ENCODE results near the gene IHH. TPM values are rescaled to one million over a fixed set of nuclear protein-coding genes. Genes with fewer than 3 reads are reported as not detected.

The IHH gene
- polyA plus RNA-seq, 1 experiment, result not detected

DNA sequence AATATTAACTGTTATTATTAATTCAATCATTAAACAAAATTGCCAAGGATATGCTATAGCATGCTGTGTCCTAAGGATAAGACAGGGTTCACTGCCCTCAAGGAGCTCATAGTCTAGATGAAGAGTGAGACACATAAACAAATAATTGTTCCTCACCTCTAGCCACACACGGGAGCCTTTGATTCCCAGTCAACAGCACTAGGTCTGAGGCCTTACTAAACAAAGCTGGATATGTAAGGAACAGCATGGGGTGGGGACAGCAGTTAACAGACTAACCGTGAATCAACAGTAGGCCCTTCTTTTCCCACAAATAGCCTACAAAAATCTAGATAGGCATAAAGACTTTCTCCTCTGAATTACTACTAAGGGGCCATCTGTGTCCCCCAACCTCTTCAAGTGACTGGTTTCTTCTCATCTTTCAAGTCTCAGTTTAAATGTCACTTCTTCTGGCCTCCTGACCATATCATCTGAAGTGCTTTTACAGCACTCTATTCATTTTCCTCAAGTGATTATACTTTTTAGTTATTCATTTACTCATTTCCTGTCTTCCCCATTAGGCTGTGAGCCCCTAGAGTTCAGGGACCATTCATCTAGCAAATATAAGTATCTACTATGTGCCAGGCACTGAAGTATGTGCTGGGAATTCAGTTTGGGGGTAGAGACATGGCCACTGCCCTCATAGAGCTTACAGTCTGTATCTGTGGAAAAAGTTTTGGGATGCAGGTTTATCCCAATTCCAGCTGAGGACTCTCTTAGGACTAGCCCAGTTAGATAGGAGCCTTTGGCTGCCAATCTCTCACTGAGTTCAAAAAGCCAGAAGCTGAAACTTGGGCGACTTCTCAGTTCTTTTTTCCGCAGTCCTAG lies 29.9 kb upstream of the IHH start:
- H3K27ac ChIP-seq (ENCODE audit: low read depth, low read length), result no peak overlapping the region
- no peaks in the 10 kb centered on the region; the same call in 1 of the 2 replicates for H3K9me3 ChIP-seq (ENCODE audit: control insufficient read depth, insufficient read depth, low read length)
- TF ChIP-seq CTCF (IDR thresholded peaks at IDR 0.05; ENCODE audit: low read depth, low read length), result no peak
- no peaks in the 10 kb centered on the region for H3K27me3 ChIP-seq (ENCODE audit: control insufficient read depth, insufficient read depth, low read length)
- CTCF ChIA-PET, result interaction anchor here (0.5 to 1.9 kb wide), 8 partner anchors 9 to 69 kb away, joined by 4 to 7 read pairs (median 5); no protein-coding TSS in a partner anchor
- DNase-seq (ENCODE audit: low read depth, low spot score), result no peak
- H3K4me3 ChIP-seq (ENCODE audit: low read depth, low read length), result no peak overlapping the region
- POLR2A ChIA-PET, result no interaction called here

GRCh38 chr2:219089330-219089729 lies 28.6 kb upstream of the IHH start:
- H3K4me3 ChIP-seq (ENCODE audit: low read depth, low read length), result no peak overlapping the region
- no peaks in the 10 kb centered on the region; the same call in 1 of the 2 replicates for H3K9me3 ChIP-seq (ENCODE audit: control insufficient read depth, insufficient read depth, low read length)
- no peak for TF ChIP-seq CTCF (IDR thresholded peaks at IDR 0.05; ENCODE audit: low read depth, low read length)
- H3K27me3 ChIP-seq (ENCODE audit: control insufficient read depth, insufficient read depth, low read length), result no peaks in the 10 kb centered on the region
- CTCF ChIA-PET, result interaction anchor here (1.9 to 4.3 kb wide), 2 partner anchors 15 to 16 kb away, joined by 5 to 17 read pairs; no protein-coding TSS in a partner anchor
- no peak overlapping the region for H3K27ac ChIP-seq (ENCODE audit: low read depth, low read length)
- POLR2A ChIA-PET, result no interaction called here
- DNase-seq (ENCODE audit: low read depth, low spot score), result no peak

DNA sequence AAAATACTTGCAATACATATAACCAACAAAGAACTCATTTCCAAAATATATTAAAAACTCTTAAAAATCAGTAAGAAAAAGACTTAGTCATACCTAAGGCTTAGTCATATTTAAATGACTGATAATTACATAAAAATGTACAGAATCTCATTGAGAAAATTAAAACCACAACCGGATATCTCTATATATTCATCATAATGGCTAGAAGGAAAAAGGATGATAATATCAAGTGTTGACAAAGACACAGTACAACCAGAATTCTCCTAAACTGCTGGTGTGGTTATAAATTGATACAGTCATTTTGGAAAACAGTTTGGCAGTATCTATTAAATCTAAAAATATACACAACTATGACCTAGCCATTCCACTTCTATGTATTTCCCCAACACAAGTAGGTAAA lies 27.1 kb upstream of the IHH start:
- TF ChIP-seq CTCF (IDR thresholded peaks at IDR 0.05; ENCODE audit: low read depth, low read length), result no peak
- POLR2A ChIA-PET, result no interaction called here
- CTCF ChIA-PET, result interaction anchor here (1.1 to 4.3 kb wide), 5 partner anchors 14 to 58 kb away, joined by 3 to 17 read pairs (median 5); no protein-coding TSS in a partner anchor
- H3K4me3 ChIP-seq (ENCODE audit: low read depth, low read length), result no peak overlapping the region
- H3K9me3 ChIP-seq (ENCODE audit: control insufficient read depth, insufficient read depth, low read length), result no peaks in the 10 kb centered on the region; the same call in 1 of the 2 replicates
- no peak for DNase-seq (ENCODE audit: low read depth, low spot score)
- H3K27ac ChIP-seq (ENCODE audit: low read depth, low read length), result no peak overlapping the region
- no peaks in the 10 kb centered on the region for H3K27me3 ChIP-seq (ENCODE audit: control insufficient read depth, insufficient read depth, low read length)

GRCh38 chr2:219087361-219087760 lies 26.6 kb upstream of the IHH start:
- H3K27me3 ChIP-seq (ENCODE audit: control insufficient read depth, insufficient read depth, low read length), result no peaks in the 10 kb centered on the region
- no peaks in the 10 kb centered on the region; the same call in 1 of the 2 replicates for H3K9me3 ChIP-seq (ENCODE audit: control insufficient read depth, insufficient read depth, low read length)
- H3K4me3 ChIP-seq (ENCODE audit: low read depth, low read length), result no peak overlapping the region
- TF ChIP-seq CTCF (IDR thresholded peaks at IDR 0.05; ENCODE audit: low read depth, low read length), result no peak
- CTCF ChIA-PET, result interaction anchor here (1.5 to 4.3 kb wide), 3 partner anchors 14 to 57 kb away, joined by 5 to 17 read pairs (median 14); no protein-coding TSS in a partner anchor
- H3K27ac ChIP-seq (ENCODE audit: low read depth, low read length), result no peak overlapping the region
- no peak for DNase-seq (ENCODE audit: low read depth, low spot score)
- POLR2A ChIA-PET, result no interaction called here

- CTCF ChIA-PET, result interaction anchor here (1.2 to 4.3 kb wide), 2 partner anchors 18 to 56 kb away, joined by 4 to 17 read pairs; no protein-coding TSS in a partner anchor
- Histone ChIP-seq H3K4me3 (ENCODE audit: low read depth, low read length) (no peak overlapping the region), H3K9me3 (ENCODE audit: control insufficient read depth, insufficient read depth, low read length) (no peaks in the 10 kb centered on the region; the same call in 1 of the 2 replicates), H3K27me3 (ENCODE audit: control insufficient read depth, insufficient read depth, low read length) (no peaks in the 10 kb centered on the region), H3K27ac (ENCODE audit: low read depth, low read length) (no peak overlapping the region)
- no peak for TF ChIP-seq CTCF (IDR thresholded peaks at IDR 0.05; ENCODE audit: low read depth, low read length)
- POLR2A ChIA-PET, result no interaction called here
- DNase-seq (ENCODE audit: low read depth, low spot score), result no peak
Observed at GRCh38 chr2:219086196-219086595, 25.5 kb upstream of the IHH start.

Data from AG04450 (cell line).